Measurements from ENCODE around the gene GGA3.
"Not testable (repeated sequence)": the region's sequence is repeated elsewhere in the genome, so short reads cannot be mapped to it uniquely, and the experiment has no call there.

GGA3 gene

DNA sequence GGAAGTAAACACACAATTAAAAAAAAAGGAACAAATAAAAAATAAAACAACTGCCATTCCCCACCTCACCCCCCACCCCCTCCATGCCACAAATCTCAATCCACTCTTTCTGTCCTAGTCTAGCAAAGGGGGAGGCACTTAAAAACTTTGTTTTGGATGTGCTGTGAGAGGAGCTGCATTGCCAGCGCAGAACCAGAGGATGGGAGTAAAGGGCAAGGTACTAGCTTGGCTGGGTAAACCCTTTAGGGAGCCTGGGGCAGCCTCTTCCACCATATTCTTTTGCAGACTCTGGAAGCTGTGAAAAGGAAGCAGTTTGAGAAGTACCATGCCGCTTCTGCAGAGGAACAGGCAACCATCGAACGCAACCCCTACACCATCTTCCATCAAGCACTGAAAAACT is 1.6 kb upstream of the GGA3 start:
- H3K36me3 ChIP-seq (ENCODE audit: control insufficient read depth, insufficient read depth, low read length): peaks cover 17% of the 10 kb centered on the region
- no peaks in the 10 kb centered on the region for H3K4me1 ChIP-seq (ENCODE audit: control insufficient read depth, insufficient read depth, low read length)
- no peak for DNase-seq (ENCODE audit: low read depth, low spot score)
- WGBS (ENCODE audit: insufficient coverage, insufficient read length): no CpG with 5 or more reads among the region's 4 CpGs
- H3K27me3 ChIP-seq (ENCODE audit: control insufficient read depth, insufficient read depth, low read length): no peaks in the 10 kb centered on the region
- no peak overlapping the region for H3K27ac ChIP-seq (ENCODE audit: low read length)
- no peaks in the 10 kb centered on the region for H3K9me3 ChIP-seq (ENCODE audit: control insufficient read depth, insufficient read depth, low read length)
- no peak overlapping the region for H3K4me3 ChIP-seq (ENCODE audit: low read length)

DNA sequence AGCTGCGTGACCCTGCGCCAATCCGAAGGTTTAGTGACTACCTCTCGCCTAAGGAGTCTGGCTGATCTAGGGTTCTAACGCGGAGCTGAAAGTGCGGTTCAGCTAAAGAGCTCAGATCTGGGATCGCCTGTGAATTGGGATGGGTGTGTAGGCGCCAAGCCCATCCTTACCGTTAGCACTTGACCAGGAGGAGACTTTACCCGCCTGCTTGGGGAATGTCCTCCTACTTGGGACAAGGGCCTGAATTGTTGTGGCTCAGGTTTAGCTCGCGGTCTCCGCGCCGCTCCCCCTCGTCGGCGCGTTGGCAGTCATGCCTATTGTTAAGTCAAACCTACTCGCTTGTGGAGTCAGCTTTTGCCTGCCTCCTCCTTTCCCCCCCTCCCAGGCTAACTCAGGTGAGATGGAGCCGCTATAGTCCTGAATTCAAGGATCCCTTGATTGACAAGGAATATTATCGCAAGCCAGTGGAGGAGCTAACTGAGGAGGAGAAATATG is 753 bp upstream of the GGA3 start:
- Histone ChIP-seq H3K27ac (ENCODE audit: low read length) (no peak overlapping the region), H3K4me1 (ENCODE audit: control insufficient read depth, insufficient read depth, low read length) (no peaks in the 10 kb centered on the region), H3K4me3 (ENCODE audit: low read length) (peak overlapping the region; percentile 81), H3K36me3 (ENCODE audit: control insufficient read depth, insufficient read depth, low read length) (peaks cover 17% of the 10 kb centered on the region), H3K9me3 (ENCODE audit: control insufficient read depth, insufficient read depth, low read length) (no peaks in the 10 kb centered on the region), H3K27me3 (ENCODE audit: control insufficient read depth, insufficient read depth, low read length) (no peaks in the 10 kb centered on the region)
- WGBS (ENCODE audit: insufficient coverage, insufficient read length): no CpG with 5 or more reads among the region's 23 CpGs
- no peak for DNase-seq (ENCODE audit: low read depth, low spot score)

- H3K4me3 ChIP-seq (ENCODE audit: low read length): peak overlapping the region; percentile 81
- no CpG with 5 or more reads among the region's 31 CpGs for WGBS (ENCODE audit: insufficient coverage, insufficient read length)
- H3K4me1 ChIP-seq (ENCODE audit: control insufficient read depth, insufficient read depth, low read length): no peaks in the 10 kb centered on the region
- H3K27ac ChIP-seq (ENCODE audit: low read length): no peak overlapping the region
- H3K36me3 ChIP-seq (ENCODE audit: control insufficient read depth, insufficient read depth, low read length): peaks cover 8% of the 10 kb centered on the region
- no peaks in the 10 kb centered on the region for H3K27me3 ChIP-seq (ENCODE audit: control insufficient read depth, insufficient read depth, low read length)
- H3K9me3 ChIP-seq (ENCODE audit: control insufficient read depth, insufficient read depth, low read length): no peaks in the 10 kb centered on the region
- no peak for DNase-seq (ENCODE audit: low read depth, low spot score)
These were observed 618 bp downstream of the GGA3 start for GRCh38 chr17:75260641-75261335.

DNA sequence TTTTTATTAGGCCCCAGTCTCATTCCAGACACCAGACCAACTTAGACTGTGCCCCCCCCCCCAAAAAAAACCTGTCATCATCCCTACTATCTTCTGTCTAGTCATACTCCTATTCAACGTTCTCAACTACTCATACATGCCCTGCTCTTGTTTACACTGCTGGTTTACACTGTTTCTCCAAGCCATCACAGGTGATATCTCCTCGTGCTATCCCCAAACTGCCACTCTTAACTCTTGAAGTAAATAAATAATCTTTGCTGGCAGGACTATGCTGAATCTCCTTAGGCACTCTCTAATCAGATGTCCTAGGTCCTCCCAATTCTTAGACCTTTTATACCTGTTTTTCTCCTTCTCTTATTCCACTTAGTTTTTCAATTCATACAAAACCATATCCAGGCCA is 4.2 kb downstream of the GGA3 start:
- not testable (repeated sequence) for H3K4me3 ChIP-seq (ENCODE audit: low read length); H3K27me3 ChIP-seq (ENCODE audit: control insufficient read depth, insufficient read depth, low read length); DNase-seq (ENCODE audit: low read depth, low spot score); H3K36me3 ChIP-seq (ENCODE audit: control insufficient read depth, insufficient read depth, low read length); H3K9me3 ChIP-seq (ENCODE audit: control insufficient read depth, insufficient read depth, low read length); H3K27ac ChIP-seq (ENCODE audit: low read length); H3K4me1 ChIP-seq (ENCODE audit: control insufficient read depth, insufficient read depth, low read length)
- no CpG with 5 or more reads among the region's 2 CpGs for WGBS (ENCODE audit: insufficient coverage, insufficient read length)

- not testable (repeated sequence) for H3K27ac ChIP-seq (ENCODE audit: low read length); DNase-seq (ENCODE audit: low read depth, low spot score); H3K9me3 ChIP-seq (ENCODE audit: control insufficient read depth, insufficient read depth, low read length); H3K4me3 ChIP-seq (ENCODE audit: low read length); H3K4me1 ChIP-seq (ENCODE audit: control insufficient read depth, insufficient read depth, low read length); H3K36me3 ChIP-seq (ENCODE audit: control insufficient read depth, insufficient read depth, low read length); H3K27me3 ChIP-seq (ENCODE audit: control insufficient read depth, insufficient read depth, low read length)
- 100% methylated on average over 1 of the region's 11 CpGs for WGBS (ENCODE audit: insufficient coverage, insufficient read length)
These were observed 5.3 kb downstream of the GGA3 start for GRCh38 chr17:75255954-75256698.

DNA sequence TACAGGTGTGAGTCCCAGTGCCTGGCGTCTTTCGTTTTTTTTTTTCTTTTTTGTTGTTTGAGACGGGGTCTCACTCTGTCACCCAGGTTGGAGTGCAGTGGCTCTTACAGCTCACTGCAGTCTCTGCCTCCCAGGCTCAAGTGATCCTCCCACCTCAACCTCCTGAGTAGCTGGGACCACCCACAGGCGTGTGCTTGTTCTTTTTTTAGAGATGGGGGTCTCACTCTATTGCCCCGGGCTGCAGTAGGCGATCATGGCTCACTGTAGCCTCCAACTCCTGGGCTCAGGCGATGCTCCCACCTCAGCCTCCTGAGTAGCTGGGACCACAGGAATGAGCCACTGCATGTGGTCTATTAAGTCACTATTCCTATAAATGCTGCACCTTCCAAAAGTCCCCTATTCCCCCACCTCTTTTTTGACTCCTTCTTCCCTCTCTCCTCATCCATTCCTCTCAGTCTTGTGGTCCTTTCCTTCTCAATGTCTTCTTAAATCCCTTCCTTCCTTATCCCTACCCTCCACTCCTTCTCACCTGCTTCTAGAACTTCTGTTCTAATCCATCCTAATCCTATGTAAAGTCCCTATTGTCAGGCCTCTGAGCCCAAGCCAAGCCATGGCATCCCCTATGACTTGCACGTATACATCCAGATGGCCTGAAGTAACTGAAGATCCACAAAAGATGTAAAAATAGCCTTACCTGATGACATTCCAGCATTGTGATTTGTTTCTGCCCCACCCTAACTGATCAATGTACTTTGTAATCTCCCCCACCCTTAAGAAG is 9.2 kb downstream of the GGA3 start:
- H3K4me1 ChIP-seq (ENCODE audit: control insufficient read depth, insufficient read depth, low read length): peaks cover 2% of the 10 kb centered on the region; the same call in 1 of the 2 replicates
- H3K9me3 ChIP-seq (ENCODE audit: control insufficient read depth, insufficient read depth, low read length): no peaks in the 10 kb centered on the region
- WGBS (ENCODE audit: insufficient coverage, insufficient read length): no CpG with 5 or more reads among the region's 8 CpGs
- H3K27me3 ChIP-seq (ENCODE audit: control insufficient read depth, insufficient read depth, low read length): no peaks in the 10 kb centered on the region
- H3K27ac ChIP-seq (ENCODE audit: low read length): no peak overlapping the region
- no peak overlapping the region for H3K4me3 ChIP-seq (ENCODE audit: low read length)
- no peak for DNase-seq (ENCODE audit: low read depth, low spot score)
- H3K36me3 ChIP-seq (ENCODE audit: control insufficient read depth, insufficient read depth, low read length): no peaks in the 10 kb centered on the region

DNA sequence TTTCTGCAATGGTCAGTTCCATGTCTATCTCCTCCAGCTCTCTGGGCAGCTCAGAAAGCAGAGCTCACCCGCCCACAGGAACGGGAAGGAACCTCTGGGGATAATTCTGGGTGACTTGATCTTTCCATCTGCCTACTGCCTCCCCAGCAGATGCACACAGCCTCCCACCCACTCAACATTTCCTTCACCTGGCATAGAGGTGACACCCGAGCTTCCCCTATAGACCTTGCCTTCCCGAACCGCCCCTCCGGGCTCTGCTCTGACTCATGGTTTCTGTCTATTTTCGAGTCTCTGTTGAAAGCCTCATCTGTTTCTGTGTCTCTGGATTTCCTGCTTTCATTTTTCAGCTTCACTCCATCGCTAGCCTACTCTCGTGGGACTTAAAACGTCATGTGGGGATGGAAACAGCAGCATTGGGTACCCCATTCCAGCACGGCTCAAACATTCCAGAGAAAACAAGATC is 11.4 kb downstream of the GGA3 start:
- H3K27me3 ChIP-seq (ENCODE audit: control insufficient read depth, insufficient read depth, low read length): no peaks in the 10 kb centered on the region
- peaks cover 8% of the 10 kb centered on the region; the same call in 1 of the 2 replicates for H3K36me3 ChIP-seq (ENCODE audit: control insufficient read depth, insufficient read depth, low read length)
- H3K27ac ChIP-seq (ENCODE audit: low read length): no peak overlapping the region
- no peak overlapping the region for H3K4me3 ChIP-seq (ENCODE audit: low read length)
- no peaks in the 10 kb centered on the region for H3K9me3 ChIP-seq (ENCODE audit: control insufficient read depth, insufficient read depth, low read length)
- peaks cover 2% of the 10 kb centered on the region; the same call in 1 of the 2 replicates for H3K4me1 ChIP-seq (ENCODE audit: control insufficient read depth, insufficient read depth, low read length)
- DNase-seq (ENCODE audit: low read depth, low spot score): no peak
- no CpG with 5 or more reads among the region's 11 CpGs for WGBS (ENCODE audit: insufficient coverage, insufficient read length)

DNA sequence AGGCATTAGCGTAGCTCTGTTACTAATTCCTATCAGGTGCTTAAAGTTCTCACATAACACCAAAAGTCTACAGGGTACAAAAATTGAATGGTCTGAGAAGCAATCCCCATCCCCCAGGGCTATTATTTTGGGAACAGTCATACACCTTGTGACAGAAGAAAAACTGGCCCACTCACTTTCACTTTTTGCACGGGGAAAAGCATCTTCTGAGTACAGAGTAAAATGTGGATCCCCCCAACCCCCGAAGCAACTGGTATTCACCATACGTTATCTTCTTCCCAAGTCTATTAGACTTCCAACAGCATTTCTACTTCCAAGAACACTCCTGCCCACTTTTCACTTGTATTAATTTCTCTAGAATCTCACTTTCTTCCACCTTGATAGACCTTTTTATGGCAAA is 11.8 kb downstream of the GGA3 start:
- Histone ChIP-seq H3K9me3 (ENCODE audit: control insufficient read depth, insufficient read depth, low read length) (no peaks in the 10 kb centered on the region), H3K4me1 (ENCODE audit: control insufficient read depth, insufficient read depth, low read length) (peaks cover 2% of the 10 kb centered on the region; the same call in 1 of the 2 replicates), H3K27ac (ENCODE audit: low read length) (no peak overlapping the region), H3K27me3 (ENCODE audit: control insufficient read depth, insufficient read depth, low read length) (no peaks in the 10 kb centered on the region), H3K36me3 (ENCODE audit: control insufficient read depth, insufficient read depth, low read length) (peaks cover 8% of the 10 kb centered on the region; the same call in 1 of the 2 replicates), H3K4me3 (ENCODE audit: low read length) (no peak overlapping the region)
- no peak for DNase-seq (ENCODE audit: low read depth, low spot score)
- no CpG with 5 or more reads among the region's 4 CpGs for WGBS (ENCODE audit: insufficient coverage, insufficient read length)

- Histone ChIP-seq H3K36me3 (ENCODE audit: control insufficient read depth, insufficient read depth, low read length) (peaks cover 29% of the 10 kb centered on the region), H3K4me1 (ENCODE audit: control insufficient read depth, insufficient read depth, low read length) (no peaks in the 10 kb centered on the region), H3K4me3 (ENCODE audit: low read length) (no peak overlapping the region), H3K27me3 (ENCODE audit: control insufficient read depth, insufficient read depth, low read length) (no peaks in the 10 kb centered on the region), H3K9me3 (ENCODE audit: control insufficient read depth, insufficient read depth, low read length) (no peaks in the 10 kb centered on the region), H3K27ac (ENCODE audit: low read length) (no peak overlapping the region)
- no peak for DNase-seq (ENCODE audit: low read depth, low spot score)
- no CpG with 5 or more reads among the region's 12 CpGs for WGBS (ENCODE audit: insufficient coverage, insufficient read length)
These were observed 15.0 kb downstream of the GGA3 start for GRCh38 chr17:75246404-75246803.

- Histone ChIP-seq H3K4me1 (ENCODE audit: control insufficient read depth, insufficient read depth, low read length) (no peaks in the 10 kb centered on the region), H3K27ac (ENCODE audit: low read length) (no peak overlapping the region)
These were observed 16.4 kb downstream of the GGA3 start for GRCh38 chr17:75245011-75245410.

More at GRCh38 chr17:75245011-75245410, 16.4 kb downstream of the GGA3 start:
- Histone ChIP-seq H3K36me3 (ENCODE audit: control insufficient read depth, insufficient read depth, low read length) (peaks cover 33% of the 10 kb centered on the region), H3K9me3 (ENCODE audit: control insufficient read depth, insufficient read depth, low read length) (no peaks in the 10 kb centered on the region), H3K4me3 (ENCODE audit: low read length) (no peak overlapping the region), H3K27me3 (ENCODE audit: control insufficient read depth, insufficient read depth, low read length) (no peaks in the 10 kb centered on the region)
- DNase-seq (ENCODE audit: low read depth, low spot score): no peak
- WGBS (ENCODE audit: insufficient coverage, insufficient read length): no CpG with 5 or more reads among the region's 6 CpGs

Data from iPS DF 6.9 (cell line).